Measurements from ENCODE around the gene GRIK1.

- no peak for TF ChIP-seq CTCF (IDR thresholded peaks at IDR 0.05; ENCODE audit: low read length)
- TF ChIP-seq EZH2 (IDR thresholded peaks at IDR 0.05; ENCODE audit: borderline replicate concordance, low read length): no peak
Observed at GRCh38 chr21:29718081-29718815, 221.5 kb downstream of the GRIK1 start.
